Neural crest cell (in vitro differentiated cells): ENCODE measurements around the gene ZC4H2. TPM values are rescaled to one million over a fixed set of nuclear protein-coding genes. Genes with fewer than 3 reads are reported as not detected.
"Not testable (repeated sequence)": the region's sequence is repeated elsewhere in the genome, so short reads cannot be mapped to it uniquely, and the experiment has no call there.

ENCODE experiments used
- DNase-seq: peaks from one replicate; pipeline ENCODE4 v3.0.0; 2021; ENCODE audit warnings: low read depth, mixed read lengths, low spot score
- H3K27ac Mint-ChIP-seq: one replicate; pipeline ENCODE4 v1.8.0; 2021; ENCODE audit warnings: mild to moderate bottlenecking, mixed read lengths; ENCODE audit not compliant: unreplicated experiment
- H3K27me3 Mint-ChIP-seq: 2 replicates; pipeline ENCODE4 v1.8.0; 2021; ENCODE audit warnings: low read depth, mild to moderate bottlenecking, mixed read lengths
- H3K36me3 Mint-ChIP-seq: 2 replicates; pipeline ENCODE4 v1.8.0; 2021; ENCODE audit warnings: low read depth, mild to moderate bottlenecking, mixed read lengths
- H3K4me1 Mint-ChIP-seq: 2 replicates; pipeline ENCODE4 v1.8.0; 2021; ENCODE audit warnings: mixed read lengths
- H3K4me3 Mint-ChIP-seq: one replicate; pipeline ENCODE4 v1.8.0; 2021; ENCODE audit warnings: mild to moderate bottlenecking, mixed read lengths
- H3K9me3 Mint-ChIP-seq: 2 replicates; pipeline ENCODE4 v1.8.0; 2021; ENCODE audit warnings: mixed read lengths
- CTCF ChIP-seq: fragments of 200-600 bp; sonication (generic); conservative IDR thresholded peaks from 2 replicates; pipeline ENCODE4 v1.5.0; 2021; ENCODE audit warnings: antibody characterized with exemption, mild to moderate bottlenecking
- total RNA-seq: library from RNA; stranded (reverse); gene quantifications from 2 replicates; pipeline ENCODE4 v1.2.1, GENCODE V29; 2021

ZC4H2 gene
- total RNA-seq, 1 donor from 2014 or later, result 41.7 TPM

DNA sequence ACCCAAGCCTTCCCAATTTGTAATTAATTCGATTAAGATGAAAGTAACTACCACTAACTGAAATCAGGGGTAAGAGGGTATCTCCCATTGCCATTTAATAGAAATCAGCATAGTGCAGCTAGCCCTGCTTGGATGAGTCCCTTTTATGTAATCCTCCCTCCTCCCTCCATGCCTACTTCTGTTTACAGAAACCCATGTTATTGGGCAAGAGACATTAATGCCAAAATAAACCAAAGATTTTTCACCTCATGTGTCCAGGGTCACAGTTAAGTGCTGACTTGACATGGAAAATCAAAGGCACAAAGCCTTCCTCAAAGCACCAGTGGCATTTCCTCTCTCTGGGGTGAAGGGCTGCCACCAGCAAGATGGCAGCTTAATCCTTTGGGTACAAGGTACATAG, 50.8 kb downstream of the ZC4H2 start:
- Mint-ChIP-seq H3K27me3 (no peaks in the 10 kb centered on the region), H3K9me3 (peaks cover 7% of the 10 kb centered on the region), H3K27ac (no peak overlapping the region), H3K4me1 (no peaks in the 10 kb centered on the region), H3K36me3 (peaks cover 19% of the 10 kb centered on the region), H3K4me3 (no peak overlapping the region)
- no peak for TF ChIP-seq CTCF
- no peak for DNase-seq

DNA sequence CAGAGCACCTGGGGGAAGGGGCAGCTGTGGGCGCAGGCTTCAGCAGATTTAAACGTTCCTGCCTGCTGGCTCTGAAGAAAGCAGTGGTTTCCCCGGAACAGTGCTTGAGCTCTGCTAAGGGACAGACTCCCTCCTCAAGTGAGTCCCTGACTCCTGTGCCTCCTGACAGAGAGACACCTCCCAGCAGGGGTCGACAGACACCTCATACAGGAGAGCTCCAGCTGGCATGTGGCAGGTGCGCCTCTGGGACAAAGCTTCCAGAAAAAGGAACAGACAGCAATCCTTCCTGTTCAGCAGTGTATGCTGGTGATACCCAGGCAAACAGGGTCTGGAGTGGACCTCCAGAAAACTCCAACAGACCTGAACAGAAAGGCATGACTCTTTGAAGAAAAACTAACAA, 68.1 kb downstream of the ZC4H2 start:
- no peak for TF ChIP-seq CTCF
- H3K27me3 Mint-ChIP-seq, result no peaks in the 10 kb centered on the region
- H3K27ac Mint-ChIP-seq, result no peak overlapping the region
- peaks cover 68% of the 10 kb centered on the region for H3K36me3 Mint-ChIP-seq
- peaks cover 39% of the 10 kb centered on the region for H3K9me3 Mint-ChIP-seq
- H3K4me1 Mint-ChIP-seq, result no peaks in the 10 kb centered on the region
- no peak overlapping the region for H3K4me3 Mint-ChIP-seq
- DNase-seq, result no peak

DNA sequence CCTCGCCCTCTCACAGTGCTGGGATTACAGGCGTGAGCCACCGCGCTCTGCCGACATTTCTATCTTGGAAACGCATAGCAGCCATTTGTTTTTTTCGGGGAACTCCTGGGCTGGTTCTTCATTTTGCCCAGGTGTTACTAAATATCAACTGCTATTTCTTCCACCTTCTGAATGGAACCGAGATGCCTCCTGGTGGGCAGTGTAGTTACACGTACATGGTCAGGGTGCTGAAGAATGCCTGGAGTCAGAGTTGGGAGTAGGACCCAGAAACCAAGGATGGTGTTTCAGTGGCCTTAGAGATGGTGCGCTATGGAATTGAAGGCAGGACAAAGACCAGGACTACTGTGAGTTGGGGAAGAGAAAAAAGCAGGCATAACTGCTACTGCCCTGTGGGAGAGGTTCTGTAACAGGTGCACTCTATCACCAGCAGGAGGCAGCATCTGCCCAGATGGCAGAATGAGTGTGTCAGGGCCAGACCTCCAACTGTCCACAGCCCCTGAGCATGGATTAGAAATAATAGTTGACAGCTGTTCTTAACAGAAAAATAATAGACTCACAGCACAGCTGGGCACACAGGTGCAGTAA, 81.7 kb downstream of the ZC4H2 start:
- H3K4me3 Mint-ChIP-seq, result no peak overlapping the region
- H3K27me3 Mint-ChIP-seq, result no peaks in the 10 kb centered on the region
- DNase-seq, result peak; percentile 5
- peaks cover 9% of the 10 kb centered on the region for H3K36me3 Mint-ChIP-seq
- TF ChIP-seq CTCF, result peak; percentile 62
- peaks cover 27% of the 10 kb centered on the region for H3K9me3 Mint-ChIP-seq
- no peak overlapping the region for H3K27ac Mint-ChIP-seq
- H3K4me1 Mint-ChIP-seq, result no peaks in the 10 kb centered on the region

GRCh38 chrX:64885850-64886249, 90.4 kb downstream of the ZC4H2 start:
- peak; percentile 56 for TF ChIP-seq CTCF
- Mint-ChIP-seq H3K27ac (no peak overlapping the region), H3K4me1 (no peaks in the 10 kb centered on the region), H3K27me3 (no peaks in the 10 kb centered on the region), H3K36me3 (no peaks in the 10 kb centered on the region), H3K4me3 (no peak overlapping the region), H3K9me3 (peaks cover 7% of the 10 kb centered on the region)
- DNase-seq, result no peak

DNA sequence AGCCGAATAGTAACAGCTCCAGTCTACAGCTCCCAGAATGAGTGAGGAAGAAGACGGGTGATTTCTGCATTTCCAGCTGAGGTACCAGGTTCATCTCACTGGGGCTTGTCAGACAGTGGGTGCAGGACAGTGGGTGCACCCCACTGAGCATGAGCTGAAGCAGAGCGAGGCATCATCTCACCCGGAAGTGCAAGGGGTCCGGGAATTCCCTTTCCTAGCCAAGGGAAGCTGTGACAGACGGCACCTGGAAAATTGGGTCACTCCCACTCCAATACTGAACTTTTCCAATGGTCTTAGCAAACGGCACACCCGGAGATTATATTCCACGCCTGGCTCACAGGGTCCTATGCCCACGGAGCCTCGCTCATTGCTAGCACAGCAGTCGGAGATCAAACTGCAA, 97.5 kb downstream of the ZC4H2 start:
- DNase-seq, H3K4me3 Mint-ChIP-seq, H3K27me3 Mint-ChIP-seq, H3K4me1 Mint-ChIP-seq, H3K27ac Mint-ChIP-seq, H3K36me3 Mint-ChIP-seq: not testable (repeated sequence)
- peaks cover 12% of the 10 kb centered on the region for H3K9me3 Mint-ChIP-seq

DNA sequence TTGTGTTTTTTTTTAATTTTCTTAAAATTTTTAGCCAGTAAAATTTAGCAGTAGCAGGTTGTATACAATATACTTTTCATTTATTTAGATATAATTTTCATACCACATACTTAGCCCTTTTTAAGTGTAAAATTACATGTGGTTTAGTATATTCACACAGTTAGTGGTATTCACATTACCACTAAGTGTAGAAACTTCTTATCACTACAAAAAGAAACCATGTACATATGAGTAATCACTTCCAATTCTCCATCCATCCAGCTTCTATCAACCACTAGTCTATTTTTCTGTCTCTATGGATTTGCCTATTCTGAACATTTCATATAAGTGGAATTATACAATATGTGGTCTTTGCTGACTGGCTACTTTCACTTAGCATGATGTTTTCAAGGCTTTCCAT, 109.0 kb downstream of the ZC4H2 start:
- Mint-ChIP-seq H3K36me3 (no peaks in the 10 kb centered on the region), H3K4me3 (no peak overlapping the region), H3K4me1 (no peaks in the 10 kb centered on the region), H3K27me3 (no peaks in the 10 kb centered on the region), H3K27ac (no peak overlapping the region), H3K9me3 (peaks cover 6% of the 10 kb centered on the region)
- DNase-seq, result no peak
- TF ChIP-seq CTCF, result no peak

Other genes with a start within 250 kb of the ZC4H2 start
- 4.8 and 5.4 TPM in 2 replicates for gene ZC3H12B, start 58.4 kb upstream of the ZC4H2 start, total RNA-seq